Coronary artery (tissue), 2 donors: Measurements from ENCODE around the gene UPP2.

Experiments
- DNase-seq: peaks from one replicate; pipeline ENCODE4 v3.0.0-alpha.2; 2017; ENCODE audit warnings: low spot score
- H3K27ac ChIP-seq, 2 donors: fragments of 200-600 bp; sonication (generic); one replicate each; pipeline ENCODE4 v1.5.1; 2016 to 2019
- H3K4me3 ChIP-seq: fragments of 200-600 bp; sonication (generic); 2 replicates; pipeline ENCODE4 v1.5.1; 2016; ENCODE audit warnings: mild to moderate bottlenecking, moderate library complexity
- TF ChIP-seq, protein P1 (sequence below): fragments of 200-600 bp; sonication (generic); IDR thresholded peaks from one replicate; pipeline ENCODE4 v1.5.1; 2019; ENCODE audit warnings: antibody characterized with exemption

The UPP2 gene

DNA sequence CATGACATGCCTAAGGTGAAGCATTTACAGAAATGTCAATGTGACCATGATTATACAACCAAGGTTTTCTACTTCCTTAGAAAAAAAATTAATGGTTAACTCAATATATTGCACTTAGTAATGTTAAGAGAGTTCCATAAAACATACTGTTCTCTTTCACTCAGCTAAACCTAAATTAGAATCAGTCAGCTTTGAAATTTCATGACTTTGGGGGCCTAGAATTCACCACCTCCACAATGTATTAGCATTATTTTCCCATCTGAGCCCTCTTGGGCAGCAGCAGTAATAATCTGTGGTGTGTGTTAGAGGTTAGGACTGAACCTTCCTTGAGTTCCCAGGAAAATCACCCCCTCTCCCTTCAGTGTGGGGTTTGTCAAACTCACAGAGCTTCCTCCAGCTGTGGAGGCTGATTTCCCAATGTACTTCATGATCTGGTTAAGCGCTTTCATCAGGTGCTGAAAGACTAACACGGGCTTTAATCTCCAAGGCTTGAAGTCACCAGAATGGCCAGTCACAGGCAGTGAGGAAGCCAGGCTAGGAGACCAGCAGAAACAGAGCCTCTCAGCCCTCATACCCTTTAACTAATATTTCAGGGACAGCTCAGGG is 7.1 kb upstream of the UPP2 start:
- no peak overlapping the region for H3K27ac ChIP-seq
- TF ChIP-seq, protein P1, sequence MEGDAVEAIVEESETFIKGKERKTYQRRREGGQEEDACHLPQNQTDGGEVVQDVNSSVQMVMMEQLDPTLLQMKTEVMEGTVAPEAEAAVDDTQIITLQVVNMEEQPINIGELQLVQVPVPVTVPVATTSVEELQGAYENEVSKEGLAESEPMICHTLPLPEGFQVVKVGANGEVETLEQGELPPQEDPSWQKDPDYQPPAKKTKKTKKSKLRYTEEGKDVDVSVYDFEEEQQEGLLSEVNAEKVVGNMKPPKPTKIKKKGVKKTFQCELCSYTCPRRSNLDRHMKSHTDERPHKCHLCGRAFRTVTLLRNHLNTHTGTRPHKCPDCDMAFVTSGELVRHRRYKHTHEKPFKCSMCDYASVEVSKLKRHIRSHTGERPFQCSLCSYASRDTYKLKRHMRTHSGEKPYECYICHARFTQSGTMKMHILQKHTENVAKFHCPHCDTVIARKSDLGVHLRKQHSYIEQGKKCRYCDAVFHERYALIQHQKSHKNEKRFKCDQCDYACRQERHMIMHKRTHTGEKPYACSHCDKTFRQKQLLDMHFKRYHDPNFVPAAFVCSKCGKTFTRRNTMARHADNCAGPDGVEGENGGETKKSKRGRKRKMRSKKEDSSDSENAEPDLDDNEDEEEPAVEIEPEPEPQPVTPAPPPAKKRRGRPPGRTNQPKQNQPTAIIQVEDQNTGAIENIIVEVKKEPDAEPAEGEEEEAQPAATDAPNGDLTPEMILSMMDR = no peak
- H3K4me3 ChIP-seq = no peak overlapping the region
- no peak for DNase-seq

DNA sequence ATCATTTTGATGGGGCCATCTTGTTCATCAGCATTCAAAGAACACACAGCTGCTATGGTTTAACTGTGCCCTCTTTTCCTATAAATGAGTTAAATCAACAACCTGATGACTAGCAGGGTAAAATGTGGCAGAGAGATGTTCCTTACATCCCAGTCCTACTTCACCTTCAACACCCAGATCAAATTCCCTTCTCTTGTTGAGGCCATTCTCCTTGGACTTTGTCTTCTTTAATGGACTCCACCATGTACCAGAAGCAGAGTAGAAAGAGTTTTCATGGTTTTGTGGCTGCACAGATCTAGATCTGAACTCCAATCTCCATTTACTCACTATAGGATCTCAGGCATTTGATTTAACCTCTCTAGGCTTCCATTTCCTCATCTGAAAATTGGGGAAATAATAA is 6.4 kb upstream of the UPP2 start:
- no peak for DNase-seq
- Histone ChIP-seq H3K27ac (no peak overlapping the region), H3K4me3 (no peak overlapping the region)
- TF ChIP-seq, protein P1 = no peak

DNA sequence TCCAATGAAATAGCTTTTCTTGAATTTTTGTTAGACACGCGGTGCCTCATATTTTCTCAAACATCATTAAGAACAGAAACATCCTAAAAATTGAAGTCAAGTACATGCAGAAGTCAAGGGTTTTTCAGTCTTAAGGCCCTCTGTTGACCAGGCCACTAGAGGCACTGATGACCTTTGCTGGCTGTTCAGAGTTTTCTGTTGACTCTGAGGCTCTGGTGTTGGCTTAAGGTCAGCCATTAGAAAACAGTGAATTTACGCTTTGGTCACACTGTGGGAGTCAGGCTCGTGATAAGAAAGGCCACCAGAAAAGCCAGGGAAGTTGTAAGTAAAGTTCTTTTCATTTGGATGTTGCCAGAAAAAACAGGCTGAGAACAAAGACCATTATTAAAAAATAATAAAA is 5.8 kb upstream of the UPP2 start:
- no peak overlapping the region for H3K4me3 ChIP-seq
- no peak for DNase-seq
- H3K27ac ChIP-seq = no peak overlapping the region
- TF ChIP-seq, protein P1 = no peak

DNA sequence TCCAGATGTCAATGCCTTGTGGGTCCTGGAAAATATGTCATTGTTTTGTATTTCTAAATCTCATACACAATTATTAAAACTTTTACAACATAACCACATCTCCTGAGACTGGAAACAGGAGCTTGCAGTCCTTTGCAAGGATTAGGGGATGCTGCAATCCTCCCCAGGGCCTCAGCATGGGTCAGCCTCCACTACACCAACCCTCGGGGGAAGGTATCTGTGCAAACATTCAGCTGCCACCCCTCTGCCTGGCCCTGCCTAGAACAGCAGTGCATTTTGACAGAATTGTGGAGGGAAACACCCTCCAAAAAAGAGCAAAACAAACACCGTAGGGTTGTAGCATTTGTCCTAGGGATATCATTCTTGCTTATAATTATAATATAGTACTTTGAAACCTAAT is 4.2 kb upstream of the UPP2 start:
- Histone ChIP-seq H3K4me3 (no peak overlapping the region), H3K27ac (no peak overlapping the region)
- TF ChIP-seq, protein P1 = no peak
- DNase-seq = no peak

DNA sequence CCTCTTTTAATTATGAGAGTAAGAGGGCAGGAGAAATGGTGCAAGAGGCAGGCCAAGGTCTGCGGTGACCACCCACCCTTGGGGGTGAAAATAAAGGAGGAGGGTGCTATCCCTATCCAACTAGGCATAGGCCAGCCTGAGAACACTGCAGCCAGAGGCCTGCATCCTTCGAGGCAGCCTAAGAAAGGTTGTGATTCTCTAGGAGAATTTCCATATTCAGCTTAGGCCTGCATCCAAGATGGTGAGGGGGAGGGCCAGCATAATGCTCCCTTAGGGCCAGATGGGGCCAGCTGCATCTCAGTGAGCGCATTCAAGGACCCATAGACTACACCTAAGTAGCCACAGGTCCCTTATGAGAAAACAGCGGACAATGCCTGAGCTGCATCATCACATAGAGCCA is 3.5 kb upstream of the UPP2 start:
- DNase-seq = no peak

DNA sequence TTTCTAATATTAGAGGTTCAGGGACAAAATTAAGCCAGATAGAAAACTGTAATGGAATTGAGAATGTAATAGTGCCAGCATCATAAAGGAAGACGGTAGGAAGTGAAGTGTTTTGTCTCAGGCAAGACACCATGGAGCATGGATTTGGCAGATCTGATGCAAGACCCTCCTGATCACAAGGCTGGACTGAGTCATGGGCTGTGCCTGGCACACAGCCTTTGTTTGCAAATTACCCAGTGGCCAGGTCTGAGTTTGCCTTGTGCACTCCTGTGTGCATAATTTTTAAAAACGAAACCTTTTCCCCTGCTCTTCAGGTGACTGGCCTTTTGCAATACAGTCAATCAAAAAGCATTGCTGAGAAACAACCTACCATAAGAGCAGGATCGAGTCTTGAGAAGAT is 2.0 kb upstream of the UPP2 start:
- H3K4me3 ChIP-seq = no peak overlapping the region
- DNase-seq = no peak
- H3K27ac ChIP-seq = no peak overlapping the region
- TF ChIP-seq, protein P1 = no peak

More for the DNA sequence above, 3.5 kb upstream of the UPP2 start:
- Histone ChIP-seq H3K4me3 (no peak overlapping the region), H3K27ac (no peak overlapping the region)
- TF ChIP-seq, protein P1 = no peak

DNA sequence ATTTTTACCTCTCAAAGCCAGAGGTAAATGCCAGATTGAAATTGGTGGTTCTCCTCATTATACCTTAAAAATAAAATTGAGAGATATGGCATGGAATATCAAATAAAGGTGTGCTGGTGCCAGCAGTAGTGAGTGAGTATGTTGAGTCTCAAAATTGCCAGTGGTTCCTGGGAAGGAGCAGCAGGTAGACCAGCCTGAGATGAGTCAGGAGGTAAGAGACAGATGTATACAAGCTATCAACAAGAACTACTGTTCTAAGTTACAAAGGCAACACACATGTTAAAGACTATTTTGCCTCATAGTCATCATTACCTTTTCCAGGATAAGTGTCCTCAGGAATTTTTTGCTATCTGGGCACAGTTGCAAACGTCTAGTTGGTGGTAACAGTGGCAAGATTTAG is 1.3 kb upstream of the UPP2 start:
- TF ChIP-seq, protein P1 = no peak
- no peak overlapping the region for H3K4me3 ChIP-seq
- DNase-seq = no peak
- H3K27ac ChIP-seq = no peak overlapping the region
